Astrocyte of the cerebellum (primary cell): Measurements from ENCODE around the gene CHAT.
A peak's percentile ranks its signal among the peaks of the same experiment; 100 is the strongest.

ENCODE experiments used
- DNase-seq: peaks from one replicate; pipeline ENCODE4 v3.0.0-alpha.2; 2011; ENCODE audit warnings: low read depth
- H3K4me3 ChIP-seq: 2 replicates; pipeline ENCODE4 v1.5.1; 2011; ENCODE audit warnings: mild to moderate bottlenecking, low read depth, low read length, moderate library complexity
- in situ Hi-C: cut with HindIII; loops from 2 replicates; pipeline ENCODE4 v1.10.0; 2017; ENCODE audit warnings: low sequenced_read_pairs
- TF ChIP-seq, protein P1 (sequence below): IDR thresholded peaks from 2 replicates; pipeline ENCODE4 v1.5.1; 2012; ENCODE audit warnings: low read length, low read depth, moderate library complexity, mild to moderate bottlenecking; ENCODE audit errors: missing control alignments

The CHAT gene

DNA sequence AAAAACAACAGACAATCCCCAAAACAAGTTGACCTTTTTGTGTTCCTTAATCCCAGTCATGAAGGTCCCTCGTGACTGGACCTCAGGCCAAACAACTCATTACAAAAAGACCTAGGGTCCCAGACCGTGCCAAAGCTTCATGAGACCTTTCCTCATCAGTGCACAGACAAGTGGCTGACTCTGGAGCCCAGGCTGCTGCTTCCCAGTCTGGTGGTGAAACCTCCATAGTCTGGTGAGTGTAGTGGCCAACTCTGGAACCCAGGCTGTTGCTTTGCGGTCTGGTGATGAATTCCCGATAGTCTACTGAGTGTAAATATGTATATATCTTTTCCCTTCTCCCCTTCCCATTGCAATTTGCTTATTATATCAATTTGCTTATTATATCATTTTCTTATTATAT, 25.9 kb upstream of the CHAT start:
- in situ Hi-C loops, result no loop called here
- H3K4me3 ChIP-seq, result no peak overlapping the region
- TF ChIP-seq, protein P1, sequence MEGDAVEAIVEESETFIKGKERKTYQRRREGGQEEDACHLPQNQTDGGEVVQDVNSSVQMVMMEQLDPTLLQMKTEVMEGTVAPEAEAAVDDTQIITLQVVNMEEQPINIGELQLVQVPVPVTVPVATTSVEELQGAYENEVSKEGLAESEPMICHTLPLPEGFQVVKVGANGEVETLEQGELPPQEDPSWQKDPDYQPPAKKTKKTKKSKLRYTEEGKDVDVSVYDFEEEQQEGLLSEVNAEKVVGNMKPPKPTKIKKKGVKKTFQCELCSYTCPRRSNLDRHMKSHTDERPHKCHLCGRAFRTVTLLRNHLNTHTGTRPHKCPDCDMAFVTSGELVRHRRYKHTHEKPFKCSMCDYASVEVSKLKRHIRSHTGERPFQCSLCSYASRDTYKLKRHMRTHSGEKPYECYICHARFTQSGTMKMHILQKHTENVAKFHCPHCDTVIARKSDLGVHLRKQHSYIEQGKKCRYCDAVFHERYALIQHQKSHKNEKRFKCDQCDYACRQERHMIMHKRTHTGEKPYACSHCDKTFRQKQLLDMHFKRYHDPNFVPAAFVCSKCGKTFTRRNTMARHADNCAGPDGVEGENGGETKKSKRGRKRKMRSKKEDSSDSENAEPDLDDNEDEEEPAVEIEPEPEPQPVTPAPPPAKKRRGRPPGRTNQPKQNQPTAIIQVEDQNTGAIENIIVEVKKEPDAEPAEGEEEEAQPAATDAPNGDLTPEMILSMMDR, result no peak
- no peak for DNase-seq

GRCh38 chr10:49592726-49593563, 20.9 kb upstream of the CHAT start:
- TF ChIP-seq, protein P1, result peak; percentile 99
- no peak overlapping the region for H3K4me3 ChIP-seq
- DNase-seq, result peak; percentile 16
- in situ Hi-C loops, result no loop called here

- DNase-seq, result no peak
- in situ Hi-C loops, result no loop called here
- TF ChIP-seq, protein P1, result no peak
- H3K4me3 ChIP-seq, result no peak overlapping the region
Observed at GRCh38 chr10:49593564-49593875, 20.3 kb upstream of the CHAT start.

- in situ Hi-C loops, result no loop called here
- no peak for DNase-seq
- no peak overlapping the region for H3K4me3 ChIP-seq
- TF ChIP-seq, protein P1, result no peak
Observed at GRCh38 chr10:49593998-49594397, 19.8 kb upstream of the CHAT start.

DNA sequence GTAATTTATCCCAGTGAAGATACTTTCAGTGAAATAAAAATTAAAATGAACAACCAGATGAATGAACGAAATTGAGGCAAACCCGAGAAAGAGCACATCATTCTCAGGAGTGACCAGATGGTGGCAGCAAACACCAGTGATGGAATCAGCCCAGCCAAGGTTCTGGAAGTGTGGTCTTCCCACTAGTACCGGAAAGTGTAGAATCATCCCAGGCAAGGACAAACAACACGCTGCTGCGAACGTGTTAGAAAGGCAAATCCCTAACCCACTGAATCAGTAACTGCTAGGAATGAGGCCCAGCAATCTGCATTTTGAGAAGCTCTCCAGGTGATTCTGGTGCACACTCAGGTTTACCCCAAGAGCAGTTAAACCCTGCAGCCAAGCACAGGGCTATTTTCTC, 19.2 kb upstream of the CHAT start:
- TF ChIP-seq, protein P1, result peak; percentile 87
- H3K4me3 ChIP-seq, result no peak overlapping the region
- peak; percentile 56 for DNase-seq
- in situ Hi-C loops, result no loop called here

GRCh38 chr10:49595003-49595712, 18.7 kb upstream of the CHAT start:
- H3K4me3 ChIP-seq, result no peak overlapping the region
- TF ChIP-seq, protein P1, result no peak
- in situ Hi-C loops, result no loop called here
- DNase-seq, result no peak
